Activated CD8-positive, alpha-beta memory T cell treated with anti-CD3 and anti-CD28 coated beads, Interleukin-2, amount 50 U/mL, for 24 hours (primary cell): ENCODE data around the gene SMAD5.

Source experiments
- DNase-seq: peaks from one replicate; pipeline ENCODE4 v3.0.0-alpha.2; 2020; ENCODE audit errors: extremely low read depth

SMAD5 gene

GRCh38 chr5:136195971-136196820 lies 63.6 kb downstream of the SMAD5 start:
- DNase-seq = no peak

GRCh38 chr5:136197462-136198142 lies 65.0 kb downstream of the SMAD5 start:
- no peak for DNase-seq

DNA sequence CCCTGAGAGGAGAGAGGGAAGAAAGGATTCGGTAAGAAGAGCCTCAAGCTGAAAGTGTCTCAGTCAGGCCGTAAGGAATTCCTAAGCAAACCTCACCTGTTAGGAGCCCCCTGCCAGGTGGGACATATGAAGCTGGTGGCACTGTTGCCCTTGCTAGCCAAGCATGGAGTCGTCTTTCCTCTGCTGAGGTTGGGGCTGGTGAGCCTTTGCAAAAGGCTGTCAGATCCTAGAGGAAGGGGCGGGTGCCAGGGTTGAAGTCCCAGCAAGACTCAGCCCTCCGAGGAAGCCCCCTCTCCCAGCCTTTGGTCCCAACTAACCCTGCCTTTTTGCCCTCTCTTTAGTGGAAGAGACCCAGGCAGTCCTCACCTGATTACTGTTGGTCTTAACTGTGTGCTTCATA lies 65.8 kb downstream of the SMAD5 start:
- DNase-seq = no peak

DNA sequence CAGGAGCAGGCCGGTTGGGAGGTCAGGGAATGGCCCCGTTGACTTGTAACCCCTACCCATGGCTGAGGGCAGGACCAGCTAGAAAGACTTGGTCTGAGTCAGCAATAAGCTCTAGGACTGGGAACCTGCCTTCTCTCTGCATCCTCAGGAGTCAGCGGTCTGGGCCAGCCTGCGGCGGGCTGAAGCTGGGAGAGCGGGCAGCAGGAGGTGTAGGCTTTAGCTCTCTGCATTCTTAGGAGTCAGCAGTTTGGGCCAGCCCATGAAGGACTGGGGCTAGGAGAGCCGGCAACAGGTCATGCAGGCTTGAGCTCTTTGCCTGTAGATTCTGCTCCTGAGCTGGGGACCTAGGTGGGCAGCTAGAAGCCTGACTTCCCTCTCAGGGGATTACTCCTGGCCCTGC lies 66.8 kb downstream of the SMAD5 start:
- DNase-seq = no peak

GRCh38 chr5:136200130-136200529 lies 67.5 kb downstream of the SMAD5 start:
- no peak for DNase-seq

GRCh38 chr5:136200761-136201160 lies 68.1 kb downstream of the SMAD5 start:
- no peak for DNase-seq

DNA sequence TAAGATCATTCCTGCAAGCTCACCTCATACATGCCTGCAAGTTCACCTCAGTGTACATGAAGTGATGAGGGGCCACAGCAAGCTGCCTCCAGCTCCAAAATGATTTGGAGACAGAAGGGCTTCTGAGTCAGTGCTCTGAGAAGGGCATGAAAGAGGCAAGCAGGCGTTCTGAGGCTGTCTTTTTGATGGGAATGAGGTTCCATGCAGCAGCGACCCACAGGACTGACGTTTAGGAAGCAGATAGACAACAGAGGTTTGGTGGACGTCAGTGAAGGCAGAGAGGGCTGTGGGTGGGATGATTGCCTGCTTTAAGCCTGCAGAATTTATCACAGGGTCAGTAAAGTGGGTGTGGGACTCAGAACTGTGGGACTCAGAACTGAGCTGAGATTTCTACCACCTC lies 69.2 kb downstream of the SMAD5 start:
- no peak for DNase-seq

DNA sequence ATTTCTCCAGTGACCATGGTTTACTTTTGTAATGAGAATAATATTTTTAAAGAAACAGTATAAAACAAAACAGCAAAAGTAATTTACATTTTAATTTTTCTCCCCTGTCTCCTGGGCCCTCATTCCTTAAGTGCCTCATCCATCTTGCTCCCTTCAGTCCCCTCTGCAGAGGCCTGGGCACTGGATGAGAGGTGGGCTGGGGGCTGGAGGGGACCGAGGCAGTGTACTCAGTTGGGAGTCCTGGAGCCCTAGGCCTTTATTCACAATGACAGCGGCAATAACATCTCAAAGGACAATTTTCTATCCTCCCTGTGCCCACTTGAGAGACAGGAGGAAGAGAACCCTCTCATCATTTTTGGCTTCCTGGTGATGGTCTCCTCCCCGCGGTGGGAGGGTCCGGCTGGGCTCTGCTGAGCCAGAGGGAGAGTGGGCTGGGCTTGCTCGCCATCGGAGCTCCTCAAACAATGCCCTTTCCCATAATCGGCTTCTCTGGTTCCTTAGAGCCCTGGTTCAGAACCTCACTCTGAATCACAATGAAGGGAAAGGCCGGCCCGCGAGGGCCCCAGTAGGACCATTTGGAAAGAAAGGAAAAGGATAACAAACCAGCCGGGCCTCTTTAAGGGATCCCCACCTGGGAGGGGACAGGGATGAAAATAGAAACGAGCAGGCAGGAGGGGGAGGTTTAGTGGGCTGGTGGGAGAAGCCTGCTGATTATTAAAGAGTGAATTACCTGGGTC lies 70.0 kb downstream of the SMAD5 start:
- DNase-seq = no peak

DNA sequence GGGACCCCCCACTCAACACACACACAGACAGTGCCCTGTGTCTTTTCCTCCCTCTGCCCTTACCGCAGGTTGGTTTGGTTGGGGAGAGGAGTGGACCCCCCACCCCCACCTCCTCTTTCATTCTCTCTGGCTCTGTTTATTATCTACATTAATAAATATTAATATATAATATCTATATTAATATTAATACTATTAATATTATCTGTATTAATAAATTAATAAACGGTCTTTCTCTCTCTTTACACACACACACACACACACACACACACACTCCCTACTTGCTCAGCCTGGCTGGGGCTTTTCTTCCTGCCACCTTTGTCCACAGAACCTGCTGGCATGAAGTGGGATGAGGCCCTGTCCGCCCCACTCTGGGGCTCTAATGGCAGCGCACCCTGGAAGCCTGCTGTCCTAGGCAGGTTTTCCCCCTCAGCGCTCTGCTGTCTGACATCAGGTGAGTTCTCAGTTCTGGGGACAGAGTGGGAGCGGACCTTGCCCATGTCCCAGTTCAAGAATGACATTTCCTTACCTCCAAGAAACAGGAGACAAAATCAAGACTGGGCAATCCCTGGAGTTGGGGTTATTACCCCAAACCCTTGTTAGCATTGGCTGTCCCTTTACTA lies 70.8 kb downstream of the SMAD5 start:
- DNase-seq = no peak

DNA sequence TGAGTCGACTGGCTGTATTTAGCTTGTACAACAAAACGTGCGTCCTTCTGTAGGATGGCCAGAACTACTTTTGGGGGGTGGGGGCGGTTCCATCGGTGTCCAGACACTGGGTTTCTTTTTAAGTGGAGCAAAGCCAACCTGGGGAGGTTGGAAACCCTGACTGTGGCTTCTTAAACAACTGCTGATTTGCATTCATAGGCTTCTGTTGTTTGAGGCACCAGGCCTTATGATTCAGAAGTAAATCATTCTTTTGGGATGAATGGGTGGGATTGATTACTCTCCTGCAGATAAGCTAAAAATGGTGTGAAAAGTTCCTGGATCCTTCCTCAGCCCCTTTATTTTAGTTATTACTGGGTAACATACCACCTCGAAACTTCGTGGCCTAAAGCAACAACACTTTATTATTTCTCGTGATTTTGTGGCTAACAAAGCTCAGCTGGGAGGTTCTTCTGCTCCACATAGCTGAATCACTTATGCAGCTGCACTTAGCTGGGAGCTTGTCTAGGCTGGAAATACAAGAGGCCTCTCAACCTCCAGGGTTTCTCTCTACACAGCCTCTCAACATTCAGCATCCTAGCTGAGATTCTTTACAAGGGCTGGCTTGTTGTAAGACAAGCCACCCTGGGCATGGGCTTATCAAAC lies 72.5 kb downstream of the SMAD5 start:
- no peak for DNase-seq

GRCh38 chr5:136205941-136206340 lies 73.3 kb downstream of the SMAD5 start:
- DNase-seq = no peak

DNA sequence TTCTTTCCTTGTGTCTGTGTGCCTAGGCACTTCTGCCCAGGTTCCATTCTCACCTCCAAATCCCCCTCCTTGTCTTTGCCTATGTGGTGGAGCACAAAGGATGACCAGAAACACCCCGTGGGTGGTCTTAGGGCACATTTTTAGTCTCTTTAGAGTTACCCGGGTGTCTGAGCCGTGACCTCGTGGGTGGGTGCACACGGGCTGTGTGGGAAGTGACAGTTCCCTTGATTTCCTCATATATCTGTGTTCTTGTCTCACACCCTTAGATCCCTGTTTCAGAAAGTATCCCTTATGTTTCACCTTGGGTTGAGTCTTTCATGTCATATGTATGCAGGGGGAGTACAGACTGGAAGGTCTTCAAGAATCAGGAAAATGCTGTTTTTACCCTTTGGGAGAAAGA lies 73.7 kb downstream of the SMAD5 start:
- no peak for DNase-seq

DNA sequence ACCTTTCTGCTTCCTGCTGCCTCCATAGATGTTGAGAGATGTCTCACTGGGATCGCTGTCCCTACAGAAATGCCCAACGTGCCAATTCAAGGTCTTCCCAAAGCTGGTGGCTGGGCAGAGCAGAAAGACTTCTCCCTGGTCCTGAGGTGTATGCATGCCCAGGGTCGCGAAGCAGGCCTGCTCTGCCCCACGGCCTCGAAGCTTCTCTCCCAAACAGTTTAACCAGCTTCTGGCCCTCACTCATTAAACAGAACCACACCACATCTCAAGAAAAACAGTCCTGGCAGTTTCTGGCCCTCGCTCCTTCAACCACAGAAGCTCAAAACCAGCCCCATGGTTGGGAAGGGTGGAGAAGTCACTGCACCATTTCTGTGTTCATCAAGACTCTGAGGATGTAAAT lies 75.0 kb downstream of the SMAD5 start:
- no peak for DNase-seq

DNA sequence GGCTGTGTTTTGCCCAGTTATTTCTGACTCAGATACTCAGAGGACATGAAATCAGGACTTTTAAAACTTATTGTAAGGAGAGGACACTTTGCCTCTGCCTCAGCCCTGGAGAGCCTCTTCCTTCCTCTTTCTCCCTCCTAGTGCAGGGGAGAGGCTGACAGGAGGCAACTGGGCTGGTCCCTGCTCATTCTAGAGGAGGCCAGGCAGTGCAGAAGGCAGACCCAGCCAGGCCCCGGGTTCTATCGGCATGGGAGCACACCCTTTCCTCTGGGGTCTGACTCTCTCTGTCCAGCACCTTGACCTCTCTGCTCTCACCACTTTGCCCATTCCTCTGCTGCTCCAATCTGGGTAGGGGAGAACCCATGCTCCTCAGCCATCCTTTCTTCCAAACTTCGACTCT lies 76.3 kb downstream of the SMAD5 start:
- DNase-seq = no peak

- no peak for DNase-seq
Observed at GRCh38 chr5:136209346-136209910, 76.8 kb downstream of the SMAD5 start.

DNA sequence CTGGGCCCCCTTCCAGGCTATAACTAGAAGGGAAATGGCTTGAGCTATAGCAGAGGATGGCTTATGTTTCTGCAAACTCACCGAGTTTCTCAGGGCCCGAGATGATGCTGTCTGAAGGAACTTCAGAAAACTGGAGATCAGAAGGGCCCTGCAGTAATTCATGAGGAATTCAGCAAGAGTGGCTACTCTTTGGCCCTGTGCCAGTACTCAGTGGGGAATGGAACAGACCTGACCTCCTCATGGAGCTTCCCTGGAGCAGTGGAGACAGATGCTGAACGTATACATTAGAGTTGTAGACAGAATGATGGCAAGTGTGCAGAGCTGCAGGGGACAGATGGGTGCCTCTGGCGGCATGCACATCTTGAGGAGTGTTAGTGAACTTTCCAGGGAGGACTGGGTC lies 77.6 kb downstream of the SMAD5 start:
- DNase-seq = no peak

GRCh38 chr5:136211282-136212040 lies 78.8 kb downstream of the SMAD5 start:
- DNase-seq = no peak

DNA sequence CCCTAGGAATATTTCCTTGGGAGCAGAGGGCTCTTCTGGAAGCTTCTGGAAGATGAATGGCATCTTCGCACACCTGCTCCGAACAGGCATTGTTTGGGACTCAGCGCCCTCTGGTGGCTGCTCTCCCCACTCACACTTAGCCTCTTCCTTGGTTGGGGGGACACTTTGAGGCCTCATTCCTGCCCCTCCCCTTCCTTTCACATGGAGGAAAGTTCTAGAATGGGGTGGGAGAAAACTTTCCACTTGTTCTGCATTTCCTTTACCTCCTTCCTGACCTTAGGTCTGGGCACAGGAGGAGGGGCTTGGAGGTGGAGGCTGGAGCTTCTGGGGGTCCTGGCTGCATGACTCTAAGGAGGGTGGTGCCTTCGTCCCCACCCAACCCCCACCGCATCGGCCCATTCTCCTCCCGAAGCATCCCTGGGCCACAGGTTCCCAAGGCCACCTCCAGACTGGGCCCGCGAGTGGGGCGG lies 79.6 kb downstream of the SMAD5 start:
- DNase-seq = no peak

DNA sequence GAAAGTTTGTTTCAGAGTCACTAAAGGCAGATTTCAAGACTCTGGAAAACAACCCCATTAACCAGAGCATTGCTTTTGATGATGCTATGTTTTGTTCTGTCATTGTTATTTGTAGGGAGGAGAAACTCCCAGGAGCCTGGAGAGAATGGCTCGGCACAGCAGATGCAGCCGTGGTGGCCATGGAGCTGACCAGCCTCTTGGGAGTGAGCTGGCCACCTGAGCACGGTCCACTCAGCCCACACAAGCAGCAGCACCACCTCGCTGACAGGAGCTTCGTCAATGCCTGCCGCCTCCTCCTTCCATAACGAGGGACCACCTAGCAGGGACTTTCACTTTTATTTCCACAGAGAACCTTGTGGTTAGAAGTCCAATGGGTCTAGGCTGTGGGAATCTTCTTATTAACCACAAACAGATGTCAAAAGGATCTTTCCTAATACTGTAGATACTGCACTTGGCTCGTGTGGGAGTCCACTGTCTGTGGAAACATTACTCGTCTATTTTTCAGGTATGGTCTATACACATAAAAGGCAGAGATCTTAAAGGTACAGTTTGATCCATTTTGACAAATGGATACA lies 81.4 kb downstream of the SMAD5 start:
- DNase-seq = no peak

DNA sequence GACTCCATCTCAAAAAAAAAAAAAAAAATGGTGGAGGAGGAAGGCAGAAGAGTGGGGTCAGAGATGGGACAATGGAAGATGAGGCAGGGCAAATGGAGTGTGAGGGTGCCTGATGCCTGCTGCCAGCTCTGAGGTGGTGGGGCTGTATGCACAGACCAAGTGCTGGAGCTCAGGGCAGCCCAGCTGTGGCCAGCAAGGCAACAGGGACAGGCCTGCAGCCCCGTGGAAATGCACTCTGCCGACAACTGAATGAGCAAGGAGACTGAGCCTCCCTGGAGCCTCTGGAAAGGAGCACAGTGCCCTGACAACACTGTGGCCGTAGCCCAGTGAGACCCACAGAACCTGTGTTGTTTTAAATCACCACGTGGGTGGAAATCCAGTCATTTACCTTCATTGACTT lies 83.2 kb downstream of the SMAD5 start:
- no peak for DNase-seq
